Mesothelial cell of epicardium (in vitro differentiated cells): ENCODE measurements around the gene MAP3K21. TPM values are rescaled to one million over a fixed set of nuclear protein-coding genes. Genes with fewer than 3 reads are reported as not detected.

Experiments used
- DNase-seq, 2 experiments: peaks; one replicate each; pipeline ENCODE4 v3.0.0; 2021; ENCODE audit warnings: low spot score in 2 of 2; ENCODE audit not compliant: unreplicated experiment in 2 of 2
- H3K27ac Mint-ChIP-seq: 2 replicates; pipeline ENCODE4 v1.8.0; 2021; ENCODE audit warnings: mixed read lengths
- H3K27me3 Mint-ChIP-seq: 2 replicates; pipeline ENCODE4 v1.8.0; 2021; ENCODE audit warnings: low read depth, mixed read lengths
- H3K36me3 Mint-ChIP-seq: 2 replicates; pipeline ENCODE4 v1.8.0; 2021; ENCODE audit warnings: mixed read lengths
- H3K4me1 Mint-ChIP-seq: 2 replicates; pipeline ENCODE4 v1.8.0; 2021; ENCODE audit warnings: mixed read lengths
- H3K4me3 Mint-ChIP-seq: 2 replicates; pipeline ENCODE4 v1.8.0; 2021; ENCODE audit warnings: mild to moderate bottlenecking, moderate library complexity, mixed read lengths
- H3K9me3 Mint-ChIP-seq: 2 replicates; pipeline ENCODE4 v1.8.0; 2021; ENCODE audit warnings: mixed read lengths
- CTCF ChIP-seq: fragments of 200-600 bp; sonication (generic); IDR thresholded peaks from one replicate; pipeline ENCODE4 v1.5.0; 2021; ENCODE audit warnings: antibody characterized with exemption; ENCODE audit not compliant: unreplicated experiment
- total RNA-seq: library from RNA; stranded (reverse); gene quantifications from 3 replicates; pipeline ENCODE4 v1.2.1, GENCODE V29; 2021

The MAP3K21 gene
- total RNA-seq, 1 donor from 2014 or later: 6.6 TPM

- Mint-ChIP-seq H3K4me1 (peaks cover 4% of the 10 kb centered on the region), H3K36me3 (peaks cover 2% of the 10 kb centered on the region), H3K27ac (no peak overlapping the region), H3K9me3 (peaks cover 5% of the 10 kb centered on the region), H3K4me3 (no peak overlapping the region), H3K27me3 (peaks cover 19% of the 10 kb centered on the region)
- TF ChIP-seq CTCF: no peak
- no peak for DNase-seq
These were observed 14.6 kb downstream of the MAP3K21 start for GRCh38 chr1:233342086-233342485.

GRCh38 chr1:233343262-233343661 lies 15.7 kb downstream of the MAP3K21 start:
- H3K4me3 Mint-ChIP-seq: no peak overlapping the region

GRCh38 chr1:233347338-233347737 lies 19.8 kb downstream of the MAP3K21 start:
- Mint-ChIP-seq H3K9me3 (peaks cover 5% of the 10 kb centered on the region), H3K4me3 (no peak overlapping the region), H3K27me3 (peaks cover 10% of the 10 kb centered on the region), H3K4me1 (peaks cover 11% of the 10 kb centered on the region), H3K36me3 (peaks cover 2% of the 10 kb centered on the region), H3K27ac (no peak overlapping the region)
- TF ChIP-seq CTCF: no peak
- DNase-seq: no peak

More at GRCh38 chr1:233343262-233343661, 15.7 kb downstream of the MAP3K21 start:
- Mint-ChIP-seq H3K4me1 (peaks cover 8% of the 10 kb centered on the region), H3K27ac (no peak overlapping the region), H3K27me3 (peaks cover 15% of the 10 kb centered on the region), H3K36me3 (peaks cover 2% of the 10 kb centered on the region), H3K9me3 (peaks cover 5% of the 10 kb centered on the region)
- no peak for DNase-seq
- no peak for TF ChIP-seq CTCF

- H3K27ac Mint-ChIP-seq: no peak overlapping the region
- no peak for TF ChIP-seq CTCF
- no peak overlapping the region for H3K4me3 Mint-ChIP-seq
- H3K9me3 Mint-ChIP-seq: peaks cover under 1% of the 10 kb centered on the region
- peaks cover 8% of the 10 kb centered on the region for H3K27me3 Mint-ChIP-seq
- no peaks in the 10 kb centered on the region for H3K36me3 Mint-ChIP-seq
- H3K4me1 Mint-ChIP-seq: peaks cover 11% of the 10 kb centered on the region
- no peak for DNase-seq
These were observed 21.6 kb downstream of the MAP3K21 start for GRCh38 chr1:233349137-233349536.

GRCh38 chr1:233354983-233355382 lies 27.5 kb downstream of the MAP3K21 start:
- Mint-ChIP-seq H3K9me3 (no peaks in the 10 kb centered on the region), H3K4me1 (peaks cover 6% of the 10 kb centered on the region), H3K27me3 (peaks cover 4% of the 10 kb centered on the region), H3K4me3 (no peak overlapping the region), H3K36me3 (peaks cover 11% of the 10 kb centered on the region), H3K27ac (no peak overlapping the region)
- TF ChIP-seq CTCF: no peak
- no peak for DNase-seq
